Measurements from ENCODE around the gene ARHGEF28.

The ARHGEF28 gene

GRCh38 chr5:73709536-73710129 is 83.6 kb downstream of the ARHGEF28 start:
- H3K27ac ChIP-seq, result no peak overlapping the region
- no peak for TF ChIP-seq CTCF (IDR thresholded peaks at IDR 0.05; ENCODE audit: low read depth, low read length, missing control alignments)

GRCh38 chr5:73716284-73716808 is 90.3 kb downstream of the ARHGEF28 start:
- no peak for TF ChIP-seq CTCF (IDR thresholded peaks at IDR 0.05; ENCODE audit: low read depth, low read length, missing control alignments)
- Histone ChIP-seq H3K27ac (no peak overlapping the region), H3K4me3 (ENCODE audit: low read depth, low read length) (no peak overlapping the region), H3K36me3 (replicated peaks) (no peaks in the 10 kb centered on the region), H3K27me3 (replicated peaks) (no peaks in the 10 kb centered on the region)
- in situ Hi-C loops (cut with HindIII; ENCODE audit: low pct_ligation_motif_present, low sequenced_read_pairs), result no loop called here
- DNase-seq, result no peak

More at GRCh38 chr5:73709536-73710129, 83.6 kb downstream of the ARHGEF28 start:
- Histone ChIP-seq H3K27me3 (replicated peaks) (no peaks in the 10 kb centered on the region), H3K36me3 (replicated peaks) (peaks cover 3% of the 10 kb centered on the region), H3K4me3 (ENCODE audit: low read depth, low read length) (no peak overlapping the region)
- DNase-seq, result peak; percentile 32
- in situ Hi-C loops (cut with HindIII; ENCODE audit: low pct_ligation_motif_present, low sequenced_read_pairs), result no loop called here

- H3K36me3 ChIP-seq (replicated peaks), result no peaks in the 10 kb centered on the region
- H3K27me3 ChIP-seq (replicated peaks), result no peaks in the 10 kb centered on the region
- H3K27ac ChIP-seq, result no peak overlapping the region
- no peak for DNase-seq
- no peak overlapping the region for H3K4me3 ChIP-seq (ENCODE audit: low read depth, low read length)
- in situ Hi-C loops (cut with HindIII; ENCODE audit: low pct_ligation_motif_present, low sequenced_read_pairs), result no loop called here
- no peak for TF ChIP-seq CTCF (IDR thresholded peaks at IDR 0.05; ENCODE audit: low read depth, low read length, missing control alignments)
Measured at GRCh38 chr5:73718762-73719161, 92.8 kb downstream of the ARHGEF28 start.

GRCh38 chr5:73719632-73720031 is 93.6 kb downstream of the ARHGEF28 start:
- DNase-seq, result no peak
- H3K27me3 ChIP-seq (replicated peaks), result no peaks in the 10 kb centered on the region
- H3K4me3 ChIP-seq (ENCODE audit: low read depth, low read length), result no peak overlapping the region
- no peaks in the 10 kb centered on the region for H3K36me3 ChIP-seq (replicated peaks)
- in situ Hi-C loops (cut with HindIII; ENCODE audit: low pct_ligation_motif_present, low sequenced_read_pairs), result no loop called here
- TF ChIP-seq CTCF (IDR thresholded peaks at IDR 0.05; ENCODE audit: low read depth, low read length, missing control alignments), result no peak
- no peak overlapping the region for H3K27ac ChIP-seq

GRCh38 chr5:73722231-73722630 is 96.2 kb downstream of the ARHGEF28 start:
- no peak overlapping the region for H3K27ac ChIP-seq
- no peak overlapping the region for H3K4me3 ChIP-seq (ENCODE audit: low read depth, low read length)
- in situ Hi-C loops (cut with HindIII; ENCODE audit: low pct_ligation_motif_present, low sequenced_read_pairs), result no loop called here
- DNase-seq, result no peak
- H3K27me3 ChIP-seq (replicated peaks), result no peaks in the 10 kb centered on the region
- no peak for TF ChIP-seq CTCF (IDR thresholded peaks at IDR 0.05; ENCODE audit: low read depth, low read length, missing control alignments)
- no peaks in the 10 kb centered on the region for H3K36me3 ChIP-seq (replicated peaks)

- no peak for DNase-seq
- no peaks in the 10 kb centered on the region for H3K27me3 ChIP-seq (replicated peaks)
- H3K4me3 ChIP-seq (ENCODE audit: low read depth, low read length), result no peak overlapping the region
- H3K27ac ChIP-seq, result no peak overlapping the region
- no peaks in the 10 kb centered on the region for H3K36me3 ChIP-seq (replicated peaks)
- in situ Hi-C loops (cut with HindIII; ENCODE audit: low pct_ligation_motif_present, low sequenced_read_pairs), result no loop called here
- no peak for TF ChIP-seq CTCF (IDR thresholded peaks at IDR 0.05; ENCODE audit: low read depth, low read length, missing control alignments)
Measured at GRCh38 chr5:73726071-73726470, 100.1 kb downstream of the ARHGEF28 start.

Measured in brain microvascular endothelial cell (primary cell).